Calu3 (cell line): ENCODE data around the gene MIDN. TPM values are rescaled to one million over a fixed set of nuclear protein-coding genes. Genes with fewer than 3 reads are reported as not detected.

Experiments used
- BruUV-seq: library from RNA; stranded (reverse); fragments of 400-500 nt; replicated peaks from 2 replicates; lab custom pipeline; 2021; lab: Mats Ljungman, UMichigan
- CTCF ChIA-PET: fragments of 300-600 bp; sonication (Branson Sonifier 250); formaldehyde crosslinking; loops from one replicate; lab custom pipeline; 2022; ENCODE audit warnings: antibody characterized with exemption; lab: Charles Lee
- DNase-seq: peaks from one replicate; pipeline ENCODE4 v3.0.0; 2022
- H3K27ac Mint-ChIP-seq: one replicate; pipeline ENCODE4 v1.8.0; 2022; ENCODE audit warnings: mixed read lengths; ENCODE audit not compliant: unreplicated experiment
- H3K27me3 Mint-ChIP-seq: one replicate; pipeline ENCODE4 v1.8.0; 2022; ENCODE audit warnings: mixed read lengths; ENCODE audit not compliant: unreplicated experiment
- H3K36me3 Mint-ChIP-seq: one replicate; pipeline ENCODE4 v1.8.0; 2022; ENCODE audit warnings: mild to moderate bottlenecking, moderate library complexity, mixed read lengths; ENCODE audit not compliant: insufficient read depth, unreplicated experiment
- H3K4me1 Mint-ChIP-seq: one replicate; pipeline ENCODE4 v1.8.0; 2022; ENCODE audit warnings: mild to moderate bottlenecking, low read depth, mixed read lengths; ENCODE audit not compliant: unreplicated experiment
- H3K4me3 Mint-ChIP-seq: one replicate; pipeline ENCODE4 v1.8.0; 2022; ENCODE audit warnings: mild to moderate bottlenecking, low read depth, moderate library complexity, mixed read lengths; ENCODE audit not compliant: unreplicated experiment
- H3K9me3 Mint-ChIP-seq: one replicate; pipeline ENCODE4 v1.8.0; 2022; ENCODE audit warnings: low read depth, mixed read lengths; ENCODE audit not compliant: unreplicated experiment
- CTCF ChIP-seq: fragments of 200-600 bp; IDR thresholded peaks from one replicate; pipeline ENCODE4 v1.8.0; 2022; ENCODE audit warnings: antibody characterized with exemption; ENCODE audit not compliant: unreplicated experiment
- intact Hi-C: fragments of 100-400 bp; cut with micrococcal nuclease; formaldehyde crosslinking; loops from one replicate; pipeline ENCODE4 v1.10.0; 2022; ENCODE audit not compliant: unreplicated experiment
- total RNA-seq: library from RNA; stranded (reverse); gene quantifications from 2 replicates; pipeline ENCODE4 v1.2.3, GENCODE V29; 2022

MIDN gene
- total RNA-seq, 1 experiment from 2014 or later: 61.8 TPM

- TF ChIP-seq CTCF: no peak
- DNase-seq: no peak
- Mint-ChIP-seq H3K4me3 (no peak overlapping the region), H3K9me3 (no peaks in the 10 kb centered on the region), H3K27ac (no peak overlapping the region), H3K27me3 (no peaks in the 10 kb centered on the region), H3K4me1 (peaks cover 14% of the 10 kb centered on the region), H3K36me3 (peaks cover 29% of the 10 kb centered on the region)
- intact Hi-C loops: no loop called here
- no TSS peak for BruUV-seq
- CTCF ChIA-PET: no interaction called here
Measured at GRCh38 chr19:1231729-1232637, 16.4 kb upstream of the MIDN start.

DNA sequence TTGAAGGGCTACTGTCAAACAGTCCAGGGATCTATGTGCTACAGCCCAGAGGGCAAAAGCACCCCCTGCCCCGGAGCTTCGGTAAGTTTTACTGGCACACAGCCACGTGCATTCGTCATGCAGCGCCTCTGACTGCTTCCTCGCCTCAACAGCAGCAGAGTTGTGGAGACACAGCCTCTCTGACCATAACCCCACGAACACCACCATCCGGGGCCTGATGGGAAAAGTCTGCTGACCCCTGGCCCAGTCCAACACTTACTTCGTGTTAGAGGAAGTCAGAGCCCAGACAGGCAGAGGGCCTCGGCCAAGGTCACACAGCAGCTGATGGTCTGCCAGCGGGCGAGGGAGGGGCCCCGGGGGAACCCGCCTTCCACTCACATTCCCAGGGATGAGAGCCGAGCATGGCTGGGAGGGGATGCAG lies 15.7 kb upstream of the MIDN start:
- Mint-ChIP-seq H3K36me3 (peaks cover 28% of the 10 kb centered on the region), H3K27ac (no peak overlapping the region), H3K4me3 (no peak overlapping the region), H3K27me3 (no peaks in the 10 kb centered on the region), H3K4me1 (peaks cover 14% of the 10 kb centered on the region), H3K9me3 (no peaks in the 10 kb centered on the region)
- DNase-seq: no peak
- BruUV-seq: no TSS peak
- no peak for TF ChIP-seq CTCF
- CTCF ChIA-PET: no interaction called here
- intact Hi-C loops: no loop called here

GRCh38 chr19:1233115-1233667 lies 15.2 kb upstream of the MIDN start:
- peaks cover 14% of the 10 kb centered on the region for H3K4me1 Mint-ChIP-seq
- BruUV-seq: no TSS peak
- intact Hi-C loops: no loop called here
- H3K27ac Mint-ChIP-seq: no peak overlapping the region
- no peak for DNase-seq
- no peaks in the 10 kb centered on the region for H3K27me3 Mint-ChIP-seq
- H3K9me3 Mint-ChIP-seq: no peaks in the 10 kb centered on the region
- no peak overlapping the region for H3K4me3 Mint-ChIP-seq
- peaks cover 25% of the 10 kb centered on the region for H3K36me3 Mint-ChIP-seq
- CTCF ChIA-PET: no interaction called here
- TF ChIP-seq CTCF: no peak

DNA sequence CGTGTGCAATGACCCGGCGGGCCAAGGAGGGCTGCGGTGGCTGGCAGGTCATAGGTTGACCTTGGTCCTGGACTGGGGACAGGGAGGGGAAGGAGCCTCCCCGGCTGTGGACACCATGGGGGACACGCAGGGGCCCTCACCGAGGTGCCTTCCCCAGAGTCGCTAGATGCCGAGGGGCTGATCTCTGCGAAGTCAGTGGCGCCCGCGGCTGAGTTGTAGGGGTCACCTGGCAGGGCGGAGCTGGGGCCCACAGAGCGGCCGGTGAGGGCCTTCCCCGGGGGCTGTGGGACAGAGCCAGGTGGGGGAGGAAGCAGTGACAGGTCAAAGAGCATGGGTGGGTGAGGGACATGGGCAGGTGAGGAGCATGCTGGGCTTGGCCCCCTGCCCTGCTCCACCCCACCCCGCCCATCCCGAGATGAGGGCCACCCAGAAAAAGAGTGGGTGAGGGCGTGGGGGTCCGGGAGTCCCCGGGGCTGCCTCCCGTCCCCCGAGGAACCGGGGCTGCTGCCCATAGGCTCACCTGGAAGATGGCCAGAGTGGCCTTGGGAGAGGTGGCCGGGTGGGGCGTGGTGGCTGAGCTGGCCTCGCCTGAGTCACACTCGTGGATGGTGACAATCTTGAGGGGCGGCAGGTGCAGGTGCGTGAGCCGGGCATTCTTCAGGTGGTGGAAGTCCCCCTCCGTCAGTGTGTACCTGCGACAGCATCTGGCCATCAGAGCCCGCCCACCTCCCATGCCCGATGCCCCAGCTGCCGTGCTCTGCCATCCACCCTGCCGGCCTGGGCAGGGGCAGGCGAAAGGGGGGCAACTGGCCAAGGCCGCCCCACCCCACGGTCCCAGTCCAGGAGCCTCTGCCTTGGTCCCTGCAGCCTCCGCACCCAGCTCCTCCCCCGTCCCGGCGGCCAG lies 14.1 kb upstream of the MIDN start:
- no peaks in the 10 kb centered on the region for H3K27me3 Mint-ChIP-seq
- intact Hi-C loops: no loop called here
- TF ChIP-seq CTCF: no peak
- H3K4me3 Mint-ChIP-seq: no peak overlapping the region
- H3K9me3 Mint-ChIP-seq: no peaks in the 10 kb centered on the region
- no peak for DNase-seq
- peaks cover 22% of the 10 kb centered on the region for H3K4me1 Mint-ChIP-seq
- no TSS peak for BruUV-seq
- CTCF ChIA-PET: no interaction called here
- no peak overlapping the region for H3K27ac Mint-ChIP-seq
- H3K36me3 Mint-ChIP-seq: peaks cover 33% of the 10 kb centered on the region
